ENCODE data around the gene ZNF263. TPM values are rescaled to one million over a fixed set of nuclear protein-coding genes. Genes with fewer than 3 reads are reported as not detected.
"Not testable (repeated sequence)": the region's sequence is repeated elsewhere in the genome, so short reads cannot be mapped to it uniquely, and the experiment has no call there.

ZNF263 gene
- total RNA-seq, 1 experiment from 2014 or later: 32.4 TPM

DNA sequence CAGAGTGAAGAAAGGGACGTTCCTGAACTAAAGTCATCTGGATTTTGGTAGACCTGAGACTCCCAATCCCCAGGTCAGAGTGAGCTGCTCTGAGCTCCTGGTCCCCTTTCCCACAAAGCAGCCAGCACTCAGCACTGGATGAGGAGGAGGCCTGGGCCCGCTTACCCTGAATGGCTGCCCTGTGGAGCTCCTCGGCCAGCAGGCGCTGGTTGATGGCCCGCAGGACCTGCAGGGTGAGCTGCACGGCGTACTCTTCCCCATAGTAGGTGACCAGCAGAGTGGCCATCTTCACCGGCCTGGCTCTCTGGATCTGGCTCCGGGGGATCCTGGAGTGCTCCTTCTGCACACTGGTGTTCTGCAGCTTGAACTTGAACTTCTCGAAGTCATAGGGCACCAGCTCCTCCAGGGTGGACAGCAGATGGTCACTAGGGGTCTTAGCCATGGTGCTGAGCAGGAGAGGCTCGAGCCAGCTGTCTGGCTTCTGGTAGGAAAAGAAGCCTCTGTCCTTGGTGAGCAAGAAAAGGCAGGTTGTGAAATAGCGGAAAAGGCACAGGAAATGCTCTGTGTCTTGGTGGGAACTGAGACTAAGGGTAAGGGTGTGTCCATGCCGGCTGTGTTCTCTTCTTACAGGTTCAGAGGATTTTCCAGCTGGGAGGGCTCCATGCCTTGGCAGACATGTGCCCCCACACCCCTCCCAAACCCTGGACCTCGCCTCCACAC, 27.0 kb upstream of the ZNF263 start, which contains the start of gene MEFV:
TSS of gene MEFV (minus strand) at position 488 of the 720 bp plus-strand sequence. CDS start at position 442, 46 bp downstream.
- H3K36me3 ChIP-seq (replicated peaks; ENCODE audit: control insufficient read depth, insufficient read depth, low read length): no peaks in the 10 kb centered on the region
- no peak within 1 kb of the TSS for H3K4me3 ChIP-seq (ENCODE audit: insufficient read depth, low read depth, low read length)
- no peaks in the 10 kb centered on the region for H3K27me3 ChIP-seq (ENCODE audit: control insufficient read depth, insufficient read depth, low read length)
- no peak for DNase-seq

DNA sequence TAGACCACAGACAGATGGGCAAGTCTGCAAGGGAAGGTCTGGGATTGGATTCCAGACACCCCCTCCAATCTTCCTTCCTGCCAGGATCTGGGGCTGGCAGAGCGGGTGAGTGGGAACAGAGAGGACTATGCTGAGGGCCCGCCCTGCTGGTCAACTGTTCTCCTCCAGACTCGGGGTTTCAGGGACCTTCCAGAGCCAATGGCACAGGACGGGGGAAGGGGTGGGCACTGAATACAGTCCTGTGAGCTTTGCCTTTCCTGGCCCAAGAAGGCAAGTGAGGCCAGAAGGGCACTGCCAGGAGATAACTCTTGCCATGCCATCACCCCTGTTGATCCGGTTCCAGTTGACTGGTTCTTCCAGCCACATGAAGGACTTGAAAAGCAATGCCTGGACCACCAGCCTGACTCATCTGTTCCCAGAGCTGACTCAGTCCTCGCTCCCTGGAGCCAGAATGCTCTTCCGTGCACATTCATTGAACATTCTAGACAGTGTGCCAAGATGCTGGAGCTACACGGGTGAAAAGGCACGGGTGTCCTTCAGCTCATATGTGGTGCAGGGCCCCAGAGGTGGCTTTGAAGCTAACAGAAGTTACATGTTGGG, 26.3 kb upstream of the ZNF263 start:
- Histone ChIP-seq H3K27me3 (ENCODE audit: control insufficient read depth, insufficient read depth, low read length) (no peaks in the 10 kb centered on the region), H3K4me3 (ENCODE audit: insufficient read depth, low read depth, low read length) (no peak overlapping the region), H3K36me3 (replicated peaks; ENCODE audit: control insufficient read depth, insufficient read depth, low read length) (no peaks in the 10 kb centered on the region)
- no peak for DNase-seq

DNA sequence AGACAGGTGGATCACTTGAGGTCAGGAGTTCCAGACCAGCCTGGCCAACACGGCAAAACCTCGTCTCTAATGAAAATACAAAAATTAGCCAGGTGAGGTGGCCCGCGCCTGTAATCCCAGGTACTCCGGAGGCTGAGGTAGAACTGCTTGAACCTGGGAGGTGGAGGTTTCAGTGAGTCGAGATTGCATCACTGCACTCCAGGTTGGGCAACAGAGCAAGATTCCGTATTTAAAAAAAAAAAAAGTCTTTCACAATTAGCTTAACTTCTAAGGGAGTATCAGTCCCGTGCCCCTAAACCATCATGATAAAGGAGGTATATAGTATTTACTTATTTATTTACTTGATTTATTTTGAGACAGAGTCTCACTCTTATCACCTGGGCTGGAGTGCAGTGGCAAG, 23.5 kb upstream of the ZNF263 start:
- no peak for DNase-seq
- Histone ChIP-seq H3K4me3 (ENCODE audit: insufficient read depth, low read depth, low read length) (no peak overlapping the region), H3K27me3 (ENCODE audit: control insufficient read depth, insufficient read depth, low read length) (peaks cover 10% of the 10 kb centered on the region; the same call in 1 of the 2 replicates), H3K36me3 (replicated peaks; ENCODE audit: control insufficient read depth, insufficient read depth, low read length) (no peaks in the 10 kb centered on the region)

DNA sequence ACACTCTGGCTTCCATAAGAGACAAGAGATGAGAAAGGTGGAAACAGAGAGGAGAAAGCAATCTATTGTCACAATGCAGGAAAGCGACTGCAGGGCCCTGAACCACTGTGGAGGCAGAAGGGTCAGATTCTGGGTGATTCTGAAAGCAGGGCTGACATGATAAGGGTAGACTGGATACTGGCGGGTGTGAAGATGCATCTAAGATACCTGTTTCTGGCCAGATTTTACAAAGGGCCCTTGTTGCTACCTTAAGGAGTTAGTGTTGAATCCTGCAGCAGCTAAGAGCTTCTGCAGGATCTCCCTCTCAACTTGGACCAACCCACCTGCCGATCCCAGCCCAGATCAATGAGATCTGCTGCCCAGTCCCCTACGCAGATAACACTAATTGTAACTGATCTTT, 20.8 kb upstream of the ZNF263 start:
- no peak for DNase-seq
- H3K36me3 ChIP-seq (replicated peaks; ENCODE audit: control insufficient read depth, insufficient read depth, low read length): no peaks in the 10 kb centered on the region
- peaks cover 11% of the 10 kb centered on the region; the same call in 1 of the 2 replicates for H3K27me3 ChIP-seq (ENCODE audit: control insufficient read depth, insufficient read depth, low read length)
- no peak overlapping the region for H3K4me3 ChIP-seq (ENCODE audit: insufficient read depth, low read depth, low read length)

DNA sequence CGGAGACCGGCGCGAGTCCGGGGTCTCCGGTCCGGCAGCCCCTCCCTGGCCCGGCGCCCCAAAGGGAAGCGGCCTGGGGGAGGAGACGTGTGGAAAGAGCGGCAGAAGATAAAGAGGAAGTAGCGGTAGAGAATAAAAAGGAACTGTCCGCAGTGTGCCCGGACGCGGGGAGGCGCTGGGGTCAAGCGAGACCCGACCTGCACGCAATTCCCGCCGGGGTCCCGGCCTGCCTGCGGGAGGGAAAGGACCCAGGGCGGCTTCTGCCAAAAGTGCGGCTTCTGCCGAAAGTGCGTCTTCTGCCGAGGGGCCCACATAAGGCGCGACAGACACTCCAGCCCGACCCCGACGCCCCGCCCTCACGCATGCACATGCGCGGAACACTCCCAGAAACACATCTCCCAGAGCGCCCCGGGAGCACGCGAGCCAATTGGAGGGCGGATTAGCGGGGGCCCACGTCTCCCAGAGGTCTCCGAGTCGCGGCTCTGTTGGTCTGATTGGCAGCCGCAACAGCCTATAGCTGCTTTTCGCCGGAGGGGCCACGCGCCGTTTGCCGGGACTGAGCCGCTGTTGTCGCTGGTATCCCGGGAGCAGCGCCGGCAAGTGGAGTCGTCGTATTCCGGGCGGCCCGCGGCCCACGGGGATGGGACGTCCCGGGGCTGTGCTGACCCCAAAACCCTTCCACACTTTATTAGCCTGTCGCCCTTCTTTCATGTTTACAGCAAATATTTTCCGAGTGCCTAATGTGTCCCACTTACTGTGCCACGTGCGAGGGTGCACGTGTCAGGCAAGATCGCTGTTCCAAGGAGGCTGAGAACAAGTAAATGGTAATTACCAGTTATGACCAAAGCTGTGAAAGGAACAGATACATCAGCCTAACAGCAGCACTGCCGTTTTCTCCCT, 18.9 kb upstream of the ZNF263 start:
- H3K36me3 ChIP-seq (replicated peaks; ENCODE audit: control insufficient read depth, insufficient read depth, low read length): no peaks in the 10 kb centered on the region
- peaks cover 11% of the 10 kb centered on the region; the same call in 1 of the 2 replicates for H3K27me3 ChIP-seq (ENCODE audit: control insufficient read depth, insufficient read depth, low read length)
- peak; percentile 98 for DNase-seq
- H3K4me3 ChIP-seq (ENCODE audit: insufficient read depth, low read depth, low read length): peak overlapping the region; percentile 71

DNA sequence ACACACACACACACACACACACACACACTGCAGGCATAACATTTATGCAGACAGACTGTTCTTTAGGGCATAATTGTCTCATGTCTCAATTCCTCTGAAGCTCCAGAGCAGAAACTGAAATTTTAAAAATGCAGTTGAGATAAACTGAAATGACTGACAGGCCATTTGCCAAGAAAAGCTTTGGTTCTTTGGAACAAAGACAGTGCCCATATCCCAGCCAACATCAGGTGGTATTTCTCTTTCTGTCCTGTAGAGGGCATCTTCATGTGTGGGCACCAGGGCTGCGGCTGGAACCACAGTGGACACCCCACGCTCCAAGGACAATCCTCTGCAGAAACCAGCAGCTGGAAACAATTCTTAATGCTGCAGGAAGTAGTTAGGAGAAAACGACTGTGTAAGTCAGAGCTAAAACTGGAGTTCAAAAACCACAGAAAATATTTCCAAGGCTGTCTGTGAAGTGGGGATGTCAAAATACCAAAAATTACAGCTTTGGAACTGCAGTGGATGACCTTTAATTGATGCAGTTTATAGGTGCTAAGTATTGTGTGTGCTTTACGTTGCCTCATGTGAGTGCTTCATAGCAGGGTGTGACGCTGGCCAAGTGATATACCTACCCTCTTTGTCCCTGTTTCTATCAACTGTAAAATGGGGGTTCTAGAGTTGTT, 16.3 kb upstream of the ZNF263 start:
- no peaks in the 10 kb centered on the region for H3K36me3 ChIP-seq (replicated peaks; ENCODE audit: control insufficient read depth, insufficient read depth, low read length)
- H3K4me3 ChIP-seq (ENCODE audit: insufficient read depth, low read depth, low read length): no peak overlapping the region
- peak; percentile 73 for DNase-seq

DNA sequence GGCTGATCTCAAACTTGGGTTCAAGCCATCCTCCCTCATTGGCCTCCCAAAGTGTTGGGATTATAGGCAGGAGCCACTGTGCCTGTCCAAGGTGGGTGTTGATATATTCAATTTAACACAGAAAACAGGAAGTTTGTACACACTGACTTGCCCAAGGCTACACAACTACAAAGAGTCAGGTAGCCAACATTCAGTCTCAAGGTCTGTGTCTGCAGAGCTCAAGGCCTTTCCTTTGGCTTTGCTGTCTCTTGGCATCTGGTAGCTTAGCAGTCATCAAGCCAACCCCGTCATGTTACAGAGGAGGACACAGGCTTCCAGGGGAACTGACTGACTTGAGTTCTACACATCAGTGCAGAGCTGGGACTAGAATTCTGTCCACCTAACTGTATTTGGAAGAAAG, 15.0 kb upstream of the ZNF263 start:
- Histone ChIP-seq H3K4me3 (ENCODE audit: insufficient read depth, low read depth, low read length) (no peak overlapping the region), H3K36me3 (replicated peaks; ENCODE audit: control insufficient read depth, insufficient read depth, low read length) (no peaks in the 10 kb centered on the region), H3K27me3 (ENCODE audit: control insufficient read depth, insufficient read depth, low read length) (peaks cover 10% of the 10 kb centered on the region; the same call in 1 of the 2 replicates)
- DNase-seq: no peak

More for the DNA sequence above, 16.3 kb upstream of the ZNF263 start:
- peaks cover 11% of the 10 kb centered on the region; the same call in 1 of the 2 replicates for H3K27me3 ChIP-seq (ENCODE audit: control insufficient read depth, insufficient read depth, low read length)

DNA sequence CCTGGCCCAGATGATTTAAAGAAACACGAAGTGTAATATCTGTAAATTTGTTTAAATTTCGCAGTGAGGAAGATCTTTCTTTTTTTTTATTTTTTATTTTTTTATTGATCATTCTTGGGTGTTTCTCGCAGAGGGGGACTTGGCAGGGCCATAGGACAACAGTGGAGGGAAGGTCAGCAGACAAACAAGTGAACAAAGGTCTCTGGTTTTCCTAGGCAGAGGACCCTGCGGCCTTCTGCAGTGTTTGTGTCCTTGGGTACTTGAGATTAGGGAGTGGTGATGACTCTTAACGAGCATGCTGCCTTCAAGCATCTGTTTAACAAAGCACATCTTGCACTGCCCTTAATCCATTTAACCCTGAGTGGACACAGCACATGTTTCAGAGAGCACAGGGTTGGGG, 12.6 kb upstream of the ZNF263 start:
- not testable (repeated sequence) for H3K27me3 ChIP-seq (ENCODE audit: control insufficient read depth, insufficient read depth, low read length); H3K36me3 ChIP-seq (replicated peaks; ENCODE audit: control insufficient read depth, insufficient read depth, low read length); H3K4me3 ChIP-seq (ENCODE audit: insufficient read depth, low read depth, low read length); DNase-seq

DNA sequence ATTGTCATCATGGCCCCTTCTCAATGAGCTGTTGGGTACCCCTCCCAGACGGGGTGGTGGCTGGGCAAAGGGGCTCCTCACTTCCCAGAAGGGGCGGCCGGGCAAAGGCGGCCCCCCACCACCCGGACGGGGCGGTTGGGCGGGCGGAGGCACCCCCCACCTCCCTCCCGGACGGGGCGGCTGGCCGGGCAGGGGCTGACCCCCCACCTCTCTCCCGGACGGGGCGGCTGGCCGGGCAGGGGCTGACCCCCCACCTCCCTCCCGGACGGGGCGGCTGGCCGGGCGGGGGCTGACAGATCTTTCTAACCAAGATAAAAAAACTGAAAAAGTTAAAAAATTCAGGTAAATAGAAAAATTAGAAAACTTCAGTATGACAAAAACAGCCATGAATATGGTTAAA, 12.0 kb upstream of the ZNF263 start:
- DNase-seq; H3K4me3 ChIP-seq (ENCODE audit: insufficient read depth, low read depth, low read length); H3K36me3 ChIP-seq (replicated peaks; ENCODE audit: control insufficient read depth, insufficient read depth, low read length); H3K27me3 ChIP-seq (ENCODE audit: control insufficient read depth, insufficient read depth, low read length): not testable (repeated sequence)

DNA sequence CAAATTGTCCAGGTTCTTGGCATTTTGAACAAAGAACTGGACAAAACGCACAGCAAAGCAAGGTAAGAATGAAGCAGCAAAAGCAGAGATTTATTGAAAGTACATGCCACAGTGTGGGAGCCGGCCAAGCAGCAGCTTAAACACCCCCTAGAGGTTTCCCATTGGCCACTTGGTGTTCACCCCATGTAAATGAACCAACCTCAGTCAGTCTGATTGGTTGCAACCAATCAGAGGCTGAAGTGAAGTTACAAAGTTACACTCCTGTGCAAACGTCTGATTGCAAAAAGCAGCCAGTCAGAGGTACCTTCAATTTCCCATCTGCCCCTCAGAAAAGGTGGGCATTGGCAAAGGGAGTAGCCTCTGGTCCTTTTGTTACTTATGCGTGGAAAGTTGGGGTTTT, 8.8 kb upstream of the ZNF263 start:
- Histone ChIP-seq H3K27me3 (ENCODE audit: control insufficient read depth, insufficient read depth, low read length) (no peaks in the 10 kb centered on the region), H3K36me3 (replicated peaks; ENCODE audit: control insufficient read depth, insufficient read depth, low read length) (no peaks in the 10 kb centered on the region), H3K4me3 (ENCODE audit: insufficient read depth, low read depth, low read length) (no peak overlapping the region)
- DNase-seq: no peak

DNA sequence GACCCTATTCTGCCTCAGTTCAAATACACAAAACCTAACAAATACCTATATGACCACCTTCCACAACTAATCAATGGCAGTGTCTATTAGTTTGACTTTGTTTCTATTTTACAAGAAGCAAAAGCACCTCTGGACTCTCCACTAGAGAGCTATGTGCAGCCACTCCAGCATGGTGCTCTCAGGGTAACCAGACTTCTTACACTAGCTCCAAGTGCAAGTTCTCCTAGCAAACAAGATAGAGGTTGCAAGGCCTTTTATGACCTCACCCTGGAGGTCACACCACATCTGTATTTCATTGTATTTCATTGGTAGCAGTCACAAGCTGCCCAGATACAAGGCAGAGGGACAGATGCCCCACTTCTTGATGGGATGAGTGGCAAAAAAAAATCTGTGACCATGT, 8.3 kb upstream of the ZNF263 start:
- no peak for DNase-seq
- H3K4me3 ChIP-seq (ENCODE audit: insufficient read depth, low read depth, low read length): no peak overlapping the region
- no peaks in the 10 kb centered on the region for H3K27me3 ChIP-seq (ENCODE audit: control insufficient read depth, insufficient read depth, low read length)
- H3K36me3 ChIP-seq (replicated peaks; ENCODE audit: control insufficient read depth, insufficient read depth, low read length): no peaks in the 10 kb centered on the region

DNA sequence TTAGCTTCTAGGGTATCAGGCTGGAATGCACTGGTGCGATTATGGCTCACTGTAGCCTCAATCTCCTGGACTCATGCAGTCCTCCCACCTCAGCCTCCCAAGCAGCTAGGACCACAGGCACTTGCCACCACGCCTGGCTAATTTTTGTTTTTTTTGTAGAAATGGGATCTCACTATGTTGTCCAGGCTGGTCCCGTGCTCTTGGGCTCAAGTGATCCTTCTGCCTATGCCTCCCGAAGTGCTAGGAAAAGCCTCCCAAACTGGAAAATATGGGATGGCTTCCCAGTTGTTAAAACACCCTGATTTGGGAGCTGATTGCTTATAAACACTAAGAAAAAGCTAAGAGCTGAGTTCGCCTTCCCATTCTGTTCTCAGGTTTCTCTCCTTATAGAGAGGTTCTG, 6.6 kb upstream of the ZNF263 start:
- no peaks in the 10 kb centered on the region for H3K36me3 ChIP-seq (replicated peaks; ENCODE audit: control insufficient read depth, insufficient read depth, low read length)
- no peak overlapping the region for H3K4me3 ChIP-seq (ENCODE audit: insufficient read depth, low read depth, low read length)
- no peaks in the 10 kb centered on the region for H3K27me3 ChIP-seq (ENCODE audit: control insufficient read depth, insufficient read depth, low read length)
- no peak for DNase-seq

DNA sequence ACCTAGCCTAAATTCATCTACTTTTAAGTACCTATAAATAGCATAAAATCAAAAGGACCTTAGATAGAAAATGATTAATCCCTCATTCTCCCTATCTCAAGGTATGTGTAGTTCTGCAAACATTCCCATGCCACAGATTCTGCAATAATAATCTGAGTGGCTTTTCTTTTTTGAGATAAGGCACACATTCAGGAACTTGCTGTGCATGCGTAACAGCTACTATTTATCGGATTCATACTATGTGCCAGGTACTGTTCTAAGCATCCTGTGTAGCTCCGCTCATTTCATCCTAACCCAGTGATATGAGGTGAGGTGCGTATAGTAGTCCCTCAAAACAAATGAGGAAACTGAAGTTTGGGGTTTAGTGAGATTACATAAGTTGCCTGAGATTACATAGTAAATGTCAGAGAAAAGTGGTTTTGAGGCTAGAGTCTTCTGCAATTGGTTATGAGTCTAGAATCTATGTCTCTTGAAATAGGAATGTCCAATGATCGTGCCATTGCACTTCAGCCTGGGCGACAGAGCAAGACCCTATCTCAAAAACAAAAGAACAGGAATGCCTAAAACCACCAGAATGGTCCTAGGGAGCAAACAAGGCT, 2.0 kb upstream of the ZNF263 start:
- DNase-seq: no peak
- H3K4me3 ChIP-seq (ENCODE audit: insufficient read depth, low read depth, low read length): no peak overlapping the region
- peaks cover 10% of the 10 kb centered on the region for H3K36me3 ChIP-seq (replicated peaks; ENCODE audit: control insufficient read depth, insufficient read depth, low read length)
- no peaks in the 10 kb centered on the region for H3K27me3 ChIP-seq (ENCODE audit: control insufficient read depth, insufficient read depth, low read length)

All from H7 (cell line).